ENCODE data around the gene GAMT.

GRCh38 chr19:1427221-1427920 is 26.0 kb upstream of the GAMT start:
- TF ChIP-seq CTCF (IDR thresholded peaks at IDR 0.05) (no peak), POLR2A (IDR thresholded peaks at IDR 0.05) (no peak)
